Measurements from ENCODE around the gene PHTF1. TPM values are rescaled to one million over a fixed set of nuclear protein-coding genes. Genes with fewer than 3 reads are reported as not detected.

The PHTF1 gene
- total and polyA plus RNA-seq, 10 of the 15 experiments (the other 5 are each of a cell fraction or from before 2014, with no cell fraction given), result 7.8 to 37.6 (median 24.1) TPM

DNA sequence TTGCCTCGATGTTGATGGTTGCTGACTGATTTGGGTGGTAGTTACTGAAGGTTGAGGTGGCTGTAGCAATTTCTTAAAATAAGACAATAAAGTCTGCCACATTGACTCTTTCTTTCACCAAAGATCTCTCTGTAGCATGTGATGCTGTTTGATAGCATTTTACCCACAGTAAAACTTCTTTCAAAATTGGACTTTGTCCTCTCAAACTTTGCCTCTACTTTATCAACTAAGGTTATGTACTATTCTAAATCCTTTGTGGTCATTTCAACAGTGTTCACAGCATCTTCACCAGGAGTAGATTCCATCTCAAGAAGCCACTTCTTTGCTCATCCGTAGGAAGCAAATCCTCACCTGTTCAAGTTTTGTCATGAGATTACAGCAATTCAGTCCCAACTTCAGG, 93.2 kb downstream of the PHTF1 start:
- POLR2A ChIA-PET, result no interaction called here
- TF ChIP-seq NFYB (IDR thresholded peaks at IDR 0.05; ENCODE audit: insufficient read depth, low read depth, low read length), result no peak
- TF ChIP-seq, protein P1, sequence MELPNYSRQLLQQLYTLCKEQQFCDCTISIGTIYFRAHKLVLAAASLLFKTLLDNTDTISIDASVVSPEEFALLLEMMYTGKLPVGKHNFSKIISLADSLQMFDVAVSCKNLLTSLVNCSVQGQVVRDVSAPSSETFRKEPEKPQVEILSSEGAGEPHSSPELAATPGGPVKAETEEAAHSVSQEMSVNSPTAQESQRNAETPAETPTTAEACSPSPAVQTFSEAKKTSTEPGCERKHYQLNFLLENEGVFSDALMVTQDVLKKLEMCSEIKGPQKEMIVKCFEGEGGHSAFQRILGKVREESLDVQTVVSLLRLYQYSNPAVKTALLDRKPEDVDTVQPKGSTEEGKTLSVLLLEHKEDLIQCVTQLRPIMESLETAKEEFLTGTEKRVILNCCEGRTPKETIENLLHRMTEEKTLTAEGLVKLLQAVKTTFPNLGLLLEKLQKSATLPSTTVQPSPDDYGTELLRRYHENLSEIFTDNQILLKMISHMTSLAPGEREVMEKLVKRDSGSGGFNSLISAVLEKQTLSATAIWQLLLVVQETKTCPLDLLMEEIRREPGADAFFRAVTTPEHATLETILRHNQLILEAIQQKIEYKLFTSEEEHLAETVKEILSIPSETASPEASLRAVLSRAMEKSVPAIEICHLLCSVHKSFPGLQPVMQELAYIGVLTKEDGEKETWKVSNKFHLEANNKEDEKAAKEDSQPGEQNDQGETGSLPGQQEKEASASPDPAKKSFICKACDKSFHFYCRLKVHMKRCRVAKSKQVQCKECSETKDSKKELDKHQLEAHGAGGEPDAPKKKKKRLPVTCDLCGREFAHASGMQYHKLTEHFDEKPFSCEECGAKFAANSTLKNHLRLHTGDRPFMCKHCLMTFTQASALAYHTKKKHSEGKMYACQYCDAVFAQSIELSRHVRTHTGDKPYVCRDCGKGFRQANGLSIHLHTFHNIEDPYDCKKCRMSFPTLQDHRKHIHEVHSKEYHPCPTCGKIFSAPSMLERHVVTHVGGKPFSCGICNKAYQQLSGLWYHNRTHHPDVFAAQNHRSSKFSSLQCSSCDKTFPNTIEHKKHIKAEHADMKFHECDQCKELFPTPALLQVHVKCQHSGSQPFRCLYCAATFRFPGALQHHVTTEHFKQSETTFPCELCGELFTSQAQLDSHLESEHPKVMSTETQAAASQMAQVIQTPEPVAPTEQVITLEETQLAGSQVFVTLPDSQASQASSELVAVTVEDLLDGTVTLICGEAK (IDR thresholded peaks at IDR 0.05; ENCODE audit: borderline replicate concordance), result no peak
- TF ChIP-seq, protein P2, sequence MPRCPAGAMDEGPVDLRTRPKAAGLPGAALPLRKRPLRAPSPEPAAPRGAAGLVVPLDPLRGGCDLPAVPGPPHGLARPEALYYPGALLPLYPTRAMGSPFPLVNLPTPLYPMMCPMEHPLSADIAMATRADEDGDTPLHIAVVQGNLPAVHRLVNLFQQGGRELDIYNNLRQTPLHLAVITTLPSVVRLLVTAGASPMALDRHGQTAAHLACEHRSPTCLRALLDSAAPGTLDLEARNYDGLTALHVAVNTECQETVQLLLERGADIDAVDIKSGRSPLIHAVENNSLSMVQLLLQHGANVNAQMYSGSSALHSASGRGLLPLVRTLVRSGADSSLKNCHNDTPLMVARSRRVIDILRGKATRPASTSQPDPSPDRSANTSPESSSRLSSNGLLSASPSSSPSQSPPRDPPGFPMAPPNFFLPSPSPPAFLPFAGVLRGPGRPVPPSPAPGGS (IDR thresholded peaks at IDR 0.05; ENCODE audit: borderline replicate concordance, insufficient read depth, low read depth, low read length, poor library complexity, severe bottlenecking), result no peak
- TF ChIP-seq, protein P3, sequence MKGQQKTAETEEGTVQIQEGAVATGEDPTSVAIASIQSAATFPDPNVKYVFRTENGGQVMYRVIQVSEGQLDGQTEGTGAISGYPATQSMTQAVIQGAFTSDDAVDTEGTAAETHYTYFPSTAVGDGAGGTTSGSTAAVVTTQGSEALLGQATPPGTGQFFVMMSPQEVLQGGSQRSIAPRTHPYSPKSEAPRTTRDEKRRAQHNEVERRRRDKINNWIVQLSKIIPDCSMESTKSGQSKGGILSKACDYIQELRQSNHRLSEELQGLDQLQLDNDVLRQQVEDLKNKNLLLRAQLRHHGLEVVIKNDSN (IDR thresholded peaks at IDR 0.05; ENCODE audit: borderline replicate concordance, extremely low read length, insufficient read depth, low read depth, low read length), result no peak
- 71% methylated on average over 2 of the region's 2 CpGs for WGBS (ENCODE audit: insufficient coverage, insufficient replicate concordance, low lambda C conversion rate, missing lambda C conversion rate)
- Histone ChIP-seq H3K4me1 (ENCODE audit: control insufficient read depth, insufficient read depth, low read length) (no peaks in the 10 kb centered on the region), H3K9ac (ENCODE audit: control insufficient read depth, insufficient read depth, low read length) (no peak overlapping the region), H4K20me1 (ENCODE audit: control insufficient read depth, insufficient read depth) (no peaks in the 10 kb centered on the region), H3K36me3 (ENCODE audit: control insufficient read depth in 2 of 2, insufficient read depth in 2 of 2, low read length in 1 of 2) (no peaks in the 10 kb centered on the region), H3K27me3 (replicated peaks in 1 of 2; ENCODE audit: control insufficient read depth in 2 of 2, insufficient read depth in 2 of 2, low read length in 1 of 2) (no peaks in the 10 kb centered on the region), H3K4me3 (no peak overlapping the region), H2AFZ (ENCODE audit: control insufficient read depth, low read depth, low read length) (no peak overlapping the region), H3K4me2 (ENCODE audit: control insufficient read depth, insufficient read depth) (no peak overlapping the region), H3K79me2 (ENCODE audit: control insufficient read depth, insufficient read depth, low read length) (no peaks in the 10 kb centered on the region), H3K27ac (ENCODE audit: control insufficient read depth, insufficient read depth) (no peak overlapping the region), H3K9me3 (replicated peaks; ENCODE audit: control insufficient read depth, insufficient read depth, low read length) (no peaks in the 10 kb centered on the region)
- SMC1A ChIA-PET (ENCODE audit: uncharacterized antibody, unreplicated experiment), result interaction anchor here (1.1 kb wide), 1 partner anchor 8 kb away, joined by 4 read pairs; no protein-coding TSS in a partner anchor
- in situ Hi-C loops (cut with MboI), result no loop called here
- intact Hi-C loops (cut with micrococcal nuclease; ENCODE audit: unreplicated experiment), result no loop called here
- ATAC-seq (no peak), DNase-seq (ENCODE audit: low read depth, low spot score) (no peak), FAIRE-seq (no peak)
- no TSS peak for BruUV-seq (replicated peaks)
- RAD21 ChIA-PET (ENCODE audit: unreplicated experiment), result no interaction called here
- CTCF ChIA-PET, result no interaction called here
